PFSK-1 (cell line): Measurements from ENCODE around the gene LRRC8B.

Source experiments
- FOXP2 ChIP-seq: optimal IDR thresholded peaks from 2 replicates; pipeline ENCODE3; 2011; ENCODE audit warnings: borderline replicate concordance, control low read depth, inconsistent platforms; ENCODE audit not compliant: insufficient read depth; ENCODE audit errors: extremely low read length, extremely low read depth
- POLR2AphosphoS5 ChIP-seq: IDR thresholded peaks from 2 replicates; pipeline ENCODE4 v1.6.1; 2012; ENCODE audit warnings: low read depth, mild to moderate bottlenecking, control low read depth, low read length, moderate library complexity
- TAF1 ChIP-seq: IDR thresholded peaks from 2 replicates; pipeline ENCODE4 v1.6.1; 2012; ENCODE audit warnings: low read length, control low read depth, borderline replicate concordance; ENCODE audit not compliant: insufficient read depth
- TF ChIP-seq, protein P1 (sequence below), 2 experiments: IDR thresholded peaks; 2 replicates each; pipeline versions ENCODE4 v1.6.1 to v1.8.0; 2011 to 2012; ENCODE audit warnings: low read depth in 2 of 2, low read length in 2 of 2, control low read depth in 1 of 2, inconsistent platforms in 1 of 2, mild to moderate bottlenecking in 1 of 2, moderate library complexity in 1 of 2; ENCODE audit not compliant: insufficient read depth in 1 of 2

DNA sequence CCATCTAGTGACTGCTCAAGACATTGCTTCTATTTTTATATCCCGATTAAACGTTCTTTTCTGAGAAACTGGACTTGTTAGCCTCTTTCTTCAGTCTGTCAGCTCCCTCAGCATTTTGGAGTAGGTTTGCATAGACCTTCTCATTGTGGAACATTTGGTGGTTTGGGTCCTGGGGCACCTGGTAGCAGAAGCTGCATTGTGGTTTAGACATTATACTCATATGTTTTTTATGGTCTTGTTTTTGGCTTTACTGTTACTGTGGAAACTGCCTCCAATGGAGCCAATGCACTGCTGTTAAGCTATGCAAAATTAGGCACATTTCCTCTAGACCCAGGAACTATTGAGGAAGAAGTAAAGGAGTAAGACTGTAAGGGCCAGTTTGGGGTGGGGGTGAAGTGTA lies 36.7 kb upstream of the LRRC8B start:
- TF ChIP-seq, protein P1, sequence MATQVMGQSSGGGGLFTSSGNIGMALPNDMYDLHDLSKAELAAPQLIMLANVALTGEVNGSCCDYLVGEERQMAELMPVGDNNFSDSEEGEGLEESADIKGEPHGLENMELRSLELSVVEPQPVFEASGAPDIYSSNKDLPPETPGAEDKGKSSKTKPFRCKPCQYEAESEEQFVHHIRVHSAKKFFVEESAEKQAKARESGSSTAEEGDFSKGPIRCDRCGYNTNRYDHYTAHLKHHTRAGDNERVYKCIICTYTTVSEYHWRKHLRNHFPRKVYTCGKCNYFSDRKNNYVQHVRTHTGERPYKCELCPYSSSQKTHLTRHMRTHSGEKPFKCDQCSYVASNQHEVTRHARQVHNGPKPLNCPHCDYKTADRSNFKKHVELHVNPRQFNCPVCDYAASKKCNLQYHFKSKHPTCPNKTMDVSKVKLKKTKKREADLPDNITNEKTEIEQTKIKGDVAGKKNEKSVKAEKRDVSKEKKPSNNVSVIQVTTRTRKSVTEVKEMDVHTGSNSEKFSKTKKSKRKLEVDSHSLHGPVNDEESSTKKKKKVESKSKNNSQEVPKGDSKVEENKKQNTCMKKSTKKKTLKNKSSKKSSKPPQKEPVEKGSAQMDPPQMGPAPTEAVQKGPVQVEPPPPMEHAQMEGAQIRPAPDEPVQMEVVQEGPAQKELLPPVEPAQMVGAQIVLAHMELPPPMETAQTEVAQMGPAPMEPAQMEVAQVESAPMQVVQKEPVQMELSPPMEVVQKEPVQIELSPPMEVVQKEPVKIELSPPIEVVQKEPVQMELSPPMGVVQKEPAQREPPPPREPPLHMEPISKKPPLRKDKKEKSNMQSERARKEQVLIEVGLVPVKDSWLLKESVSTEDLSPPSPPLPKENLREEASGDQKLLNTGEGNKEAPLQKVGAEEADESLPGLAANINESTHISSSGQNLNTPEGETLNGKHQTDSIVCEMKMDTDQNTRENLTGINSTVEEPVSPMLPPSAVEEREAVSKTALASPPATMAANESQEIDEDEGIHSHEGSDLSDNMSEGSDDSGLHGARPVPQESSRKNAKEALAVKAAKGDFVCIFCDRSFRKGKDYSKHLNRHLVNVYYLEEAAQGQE (IDR thresholded peaks at IDR 0.05; ENCODE audit: insufficient read depth in 1 of 2, low read depth in 2 of 2, low read length in 2 of 2) = no peak
- TF ChIP-seq POLR2AphosphoS5 (no peak), FOXP2 (no peak), TAF1 (no peak)
